Tongue (tissue), 2 donors: Measurements from ENCODE around the gene ABTB2. TPM values are rescaled to one million over a fixed set of nuclear protein-coding genes. Genes with fewer than 3 reads are reported as not detected.
A peak's percentile ranks its signal among the peaks of the same experiment; 100 is the strongest.

ENCODE experiments used
- DNase-seq: peaks from one replicate; pipeline ENCODE4 v3.0.0-alpha.2; 2015
- total RNA-seq: library from RNA; depleted of rRNA; stranded (reverse); fragments of >200 nt; gene quantifications from one replicate; pipeline ENCODE4 v1.2.3, GENCODE V29; 2014

The ABTB2 gene
- total RNA-seq, 1 donor from 2014 or later = 19.9 TPM

- DNase-seq = no peak
These were observed 72.9 kb downstream of the ABTB2 start for GRCh38 chr11:34284811-34285481.

DNA sequence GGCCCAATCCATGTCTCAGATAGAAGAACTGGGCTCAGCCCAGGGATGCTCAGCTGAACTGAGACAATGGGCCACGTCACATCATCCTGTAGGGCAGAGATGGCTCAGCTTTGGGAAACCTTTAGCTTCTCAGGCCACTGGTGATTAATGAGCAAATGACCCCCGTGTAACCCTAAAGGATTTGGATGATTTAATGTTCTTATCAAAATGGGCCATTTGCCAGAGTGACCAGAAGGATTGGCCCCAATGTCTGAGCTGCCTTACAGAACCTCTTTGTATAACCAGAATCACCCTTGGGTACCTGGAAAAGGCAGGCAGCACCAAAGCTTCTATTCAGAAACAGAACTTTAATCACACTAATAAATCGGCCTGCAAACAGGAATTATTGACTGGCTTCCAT, 73.7 kb downstream of the ABTB2 start:
- DNase-seq = no peak

GRCh38 chr11:34280945-34281872, 76.6 kb downstream of the ABTB2 start:
- DNase-seq = no peak

DNA sequence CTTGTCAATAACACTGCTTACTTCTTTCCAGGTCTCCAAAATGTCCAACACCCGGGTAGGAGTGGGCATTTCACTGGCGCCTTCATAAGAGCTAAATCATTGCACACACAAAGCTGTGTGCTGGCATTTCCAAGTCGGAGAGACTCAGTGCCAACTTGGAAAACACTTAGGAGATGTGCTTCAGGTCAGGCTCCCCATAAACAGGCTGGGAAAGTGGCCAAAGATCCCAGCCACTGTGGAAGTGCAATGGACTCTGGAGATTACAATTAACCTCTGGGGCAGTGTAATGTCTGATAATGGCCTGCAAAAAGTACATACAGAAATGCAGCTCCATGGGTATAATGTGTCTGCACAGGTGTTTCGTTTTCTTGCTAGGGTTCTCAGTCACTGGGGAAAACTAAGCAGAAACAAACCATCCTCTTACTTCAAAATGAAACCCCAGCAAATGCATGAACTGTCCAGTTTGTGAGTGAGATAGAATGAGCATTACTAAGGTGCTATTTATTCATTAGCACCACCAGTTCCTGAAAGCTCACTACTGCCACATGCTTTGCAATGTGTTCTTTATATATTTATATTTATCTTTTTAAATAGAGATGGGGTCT, 79.0 kb downstream of the ABTB2 start:
- DNase-seq = no peak

- DNase-seq = no peak
These were observed 79.6 kb downstream of the ABTB2 start for GRCh38 chr11:34278175-34278574.

- DNase-seq = no peak
These were observed 80.6 kb downstream of the ABTB2 start for GRCh38 chr11:34277171-34277570.

- DNase-seq = no peak
These were observed 81.4 kb downstream of the ABTB2 start for GRCh38 chr11:34276352-34276864.

DNA sequence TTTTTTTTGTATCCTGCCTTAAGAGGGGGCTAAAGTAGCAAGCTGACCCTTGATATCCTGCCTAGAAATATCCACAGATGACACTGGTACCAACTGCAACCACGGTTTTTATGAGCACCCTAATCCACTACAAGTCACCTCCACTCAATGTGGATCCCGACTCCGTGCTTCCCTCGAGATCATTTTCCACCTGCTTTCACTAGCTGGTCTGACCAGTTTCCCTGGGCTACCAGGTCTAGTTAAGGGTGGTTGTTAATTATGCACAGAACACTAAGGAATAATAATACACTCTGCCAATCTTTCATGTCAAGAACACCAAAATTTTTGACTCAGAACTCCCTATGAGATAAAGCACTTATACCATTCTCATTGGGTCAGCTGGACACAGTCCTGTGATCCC, 82.3 kb downstream of the ABTB2 start:
- no peak for DNase-seq

GRCh38 chr11:34274712-34275398, 83.0 kb downstream of the ABTB2 start:
- peak; percentile 84 for DNase-seq

GRCh38 chr11:34273099-34273498, 84.7 kb downstream of the ABTB2 start:
- DNase-seq = no peak

- DNase-seq = no peak
These were observed 86.1 kb downstream of the ABTB2 start for GRCh38 chr11:34271727-34272126.

GRCh38 chr11:34270711-34271110, 87.1 kb downstream of the ABTB2 start:
- DNase-seq = no peak

- no peak for DNase-seq
These were observed 88.0 kb downstream of the ABTB2 start for GRCh38 chr11:34269694-34270245.

DNA sequence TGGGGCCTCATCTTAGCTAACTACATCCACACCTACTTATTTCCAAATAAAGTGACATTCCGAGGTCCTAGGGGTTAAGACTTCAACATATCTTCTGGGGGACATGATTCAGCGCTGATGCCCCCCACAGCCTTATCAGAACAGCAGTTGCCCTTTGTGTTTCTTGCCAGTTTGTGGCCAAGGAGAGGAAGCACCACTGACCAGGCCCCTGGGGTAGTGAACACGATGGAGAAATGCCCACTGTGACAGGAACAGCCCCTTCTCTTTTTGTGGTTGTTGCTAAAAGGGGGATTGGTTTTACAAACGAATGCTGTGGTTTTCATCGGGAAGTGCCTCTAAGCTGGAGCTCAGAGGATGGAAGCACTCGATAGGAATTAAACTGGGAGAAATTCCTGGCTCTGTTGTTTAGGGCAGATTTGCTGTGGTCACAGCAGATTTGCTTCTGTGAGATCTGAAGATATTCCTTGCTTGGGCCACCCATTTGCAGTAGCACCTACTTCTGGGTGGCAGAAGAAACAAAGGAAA, 88.8 kb downstream of the ABTB2 start:
- no peak for DNase-seq

DNA sequence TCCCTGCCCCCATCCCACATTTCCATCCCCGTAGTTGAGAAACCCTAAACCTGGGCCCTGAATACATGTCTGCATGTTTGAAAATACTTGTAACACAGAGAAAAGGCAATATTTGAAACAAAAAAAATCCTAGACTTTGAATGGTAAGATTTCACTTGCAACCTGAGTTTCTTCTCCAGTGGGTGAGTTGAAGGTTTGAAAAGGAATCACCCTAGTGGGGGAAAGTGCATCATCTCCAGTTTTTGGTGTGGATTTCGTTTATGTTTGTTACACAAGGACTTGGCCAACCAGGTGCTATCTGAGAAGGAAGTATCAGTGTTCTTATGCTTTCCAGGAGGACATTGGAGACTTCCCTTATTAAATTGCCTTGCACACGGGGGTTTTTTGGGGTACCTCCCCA, 90.4 kb downstream of the ABTB2 start:
- DNase-seq = no peak

- peak; percentile 53 for DNase-seq
These were observed 90.8 kb downstream of the ABTB2 start for GRCh38 chr11:34267013-34267412.

DNA sequence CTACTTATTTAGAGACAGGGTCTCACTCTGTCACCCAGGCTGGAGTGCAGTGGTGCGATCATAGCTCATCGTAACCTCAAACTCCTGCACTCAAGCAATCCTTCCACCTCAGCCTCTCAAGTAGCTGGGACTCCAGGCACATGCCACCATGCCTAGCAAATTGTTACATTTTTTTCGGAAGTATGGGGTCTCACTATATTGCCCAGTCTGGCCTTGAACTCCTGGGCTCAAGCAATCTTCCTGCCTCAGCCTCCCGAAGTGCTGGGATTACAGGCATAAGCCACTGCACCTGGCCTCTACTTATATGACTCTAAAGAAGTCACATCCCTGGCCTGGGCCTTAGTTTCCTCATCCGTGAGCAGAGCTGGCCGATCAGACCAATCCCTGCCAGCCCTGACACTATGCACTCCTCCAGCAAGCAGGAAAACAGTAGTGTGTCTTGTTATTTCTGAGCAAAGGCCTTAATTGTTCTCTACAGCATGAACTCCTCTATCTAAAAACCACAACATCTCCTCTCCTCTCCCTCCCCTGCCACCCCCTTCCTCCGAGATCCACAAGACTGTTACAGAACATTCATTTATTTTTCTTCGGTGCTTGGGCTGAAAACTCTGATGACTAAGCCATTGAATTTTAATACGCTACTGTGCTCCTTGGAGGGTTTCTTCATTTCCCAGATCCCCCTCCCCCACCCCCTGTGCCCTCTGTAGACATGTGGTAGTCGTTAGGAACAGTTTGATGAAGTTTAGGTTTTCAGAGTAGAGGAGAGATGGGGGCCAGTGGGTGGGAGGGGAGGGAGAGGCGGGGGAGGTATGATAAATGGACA, 91.5 kb downstream of the ABTB2 start:
- DNase-seq = peak; percentile 75

DNA sequence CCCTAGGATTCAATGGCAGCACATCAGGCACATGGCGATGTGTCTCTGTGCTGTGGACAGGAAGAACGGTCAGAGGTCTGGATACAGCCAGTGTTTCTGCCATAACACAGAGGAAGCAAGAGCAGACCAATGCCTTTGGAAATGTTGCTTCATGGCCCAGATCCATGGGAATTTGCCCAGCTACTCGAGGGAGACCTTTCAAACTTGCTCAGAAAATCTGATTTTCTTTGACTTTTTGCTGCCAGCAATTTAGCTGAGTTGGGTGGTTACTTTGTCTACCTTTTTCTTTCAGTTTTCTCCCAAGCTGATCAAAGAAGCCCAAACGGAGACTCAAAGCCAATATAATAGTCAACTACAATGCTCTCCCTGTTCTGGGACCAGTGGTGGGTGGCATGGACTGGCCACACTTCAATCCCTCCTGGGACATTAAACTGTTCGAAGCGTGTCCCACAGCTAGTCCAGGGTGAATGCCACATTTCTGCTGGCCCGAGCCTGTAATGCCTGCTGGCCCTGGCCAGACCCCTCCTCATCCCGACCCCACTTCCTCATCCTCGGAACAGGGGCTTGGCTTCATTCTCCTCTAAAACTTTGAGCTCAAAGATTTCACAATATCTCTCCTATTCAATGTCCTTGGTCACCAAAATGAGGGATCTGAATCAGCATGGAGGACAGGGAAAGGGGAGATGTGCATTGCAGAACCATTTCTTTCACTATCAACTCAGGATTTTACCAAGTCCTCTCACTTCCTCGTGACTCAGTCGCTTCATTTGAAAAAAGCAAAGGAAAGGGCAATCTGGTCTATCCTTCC, 93.3 kb downstream of the ABTB2 start:
- no peak for DNase-seq

DNA sequence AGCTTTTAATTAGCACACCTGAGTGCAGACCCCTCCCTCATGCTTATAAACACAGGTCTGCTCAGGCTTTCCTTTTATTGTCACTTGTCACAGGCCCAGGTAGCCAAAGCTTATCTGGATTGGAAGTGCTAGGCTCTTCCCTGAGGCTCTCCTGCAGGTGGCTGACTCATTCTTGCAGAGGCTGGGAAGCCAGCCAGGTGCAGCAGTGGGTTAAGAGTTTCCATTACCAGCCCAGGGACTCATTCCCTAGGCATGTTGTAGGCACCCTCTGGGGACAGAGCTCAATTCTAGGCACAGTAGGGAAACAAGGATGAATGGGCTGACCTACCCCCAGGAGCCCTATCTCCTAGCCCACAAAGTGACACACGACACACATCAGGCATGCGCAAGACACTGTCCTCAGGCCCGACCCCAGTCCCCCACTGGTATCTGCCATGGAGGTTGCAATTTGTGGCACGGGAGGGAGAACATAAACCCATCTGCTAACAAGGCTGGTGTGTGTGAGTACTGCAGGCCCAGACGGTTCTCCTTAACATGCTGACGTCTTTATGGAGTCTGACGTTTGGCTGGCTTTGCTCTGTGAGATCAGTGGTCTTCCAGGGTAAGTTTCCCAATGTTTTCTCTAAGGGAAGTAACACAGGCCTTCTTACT, 94.2 kb downstream of the ABTB2 start:
- DNase-seq = peak; percentile 43
